GM21737 (cell line): ENCODE data around the gene DNAAF5.
A peak's percentile ranks its signal among the peaks of the same experiment; 100 is the strongest.
"Not testable (repeated sequence)": the region's sequence is repeated elsewhere in the genome, so short reads cannot be mapped to it uniquely, and the experiment has no call there.

Source experiments
- ATAC-seq: cut with Tn5 transposase; IDR thresholded peaks from one replicate; pipeline ENCODE4 v1.9.1; 2021; ENCODE audit warnings: mild to moderate bottlenecking, moderate library complexity; ENCODE audit not compliant: unreplicated experiment

Gene DNAAF5

DNA sequence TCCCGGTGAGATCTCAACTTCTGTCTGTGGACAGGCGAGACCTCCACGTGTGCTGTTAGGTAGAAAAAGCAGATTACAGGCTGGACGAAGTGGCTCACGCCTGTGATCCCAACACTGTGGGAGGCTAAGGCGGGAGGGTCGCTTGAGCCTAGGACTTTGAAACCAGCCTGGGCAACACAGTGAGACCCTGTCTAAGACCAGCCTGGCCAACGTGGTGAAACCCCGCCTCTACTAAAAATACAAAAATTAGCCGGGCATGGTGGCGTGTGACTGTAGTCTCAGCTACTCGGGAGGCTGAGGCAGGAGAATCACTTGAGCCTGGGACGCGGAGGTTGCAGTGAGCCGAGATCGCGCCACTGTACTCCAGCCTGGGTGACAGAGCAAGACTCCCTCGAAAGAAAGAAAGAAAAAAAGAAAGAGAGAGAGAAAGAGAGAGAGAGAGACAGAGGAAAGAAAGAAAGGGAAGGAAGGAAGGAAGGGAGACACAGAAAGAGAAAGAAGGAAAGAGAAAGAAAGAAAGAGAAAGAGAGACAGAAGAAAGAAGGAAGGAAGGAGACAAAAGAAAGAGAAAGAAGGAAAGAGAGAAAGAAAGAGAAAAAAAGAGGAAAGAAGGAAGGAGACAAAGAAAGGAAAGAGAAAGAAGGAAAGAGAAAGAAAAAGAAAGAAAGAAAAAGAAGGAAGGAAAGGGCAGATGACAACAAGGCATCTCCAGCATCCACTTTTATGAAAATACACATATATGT, 76.2 kb downstream of the DNAAF5 start:
- no peak for ATAC-seq

DNA sequence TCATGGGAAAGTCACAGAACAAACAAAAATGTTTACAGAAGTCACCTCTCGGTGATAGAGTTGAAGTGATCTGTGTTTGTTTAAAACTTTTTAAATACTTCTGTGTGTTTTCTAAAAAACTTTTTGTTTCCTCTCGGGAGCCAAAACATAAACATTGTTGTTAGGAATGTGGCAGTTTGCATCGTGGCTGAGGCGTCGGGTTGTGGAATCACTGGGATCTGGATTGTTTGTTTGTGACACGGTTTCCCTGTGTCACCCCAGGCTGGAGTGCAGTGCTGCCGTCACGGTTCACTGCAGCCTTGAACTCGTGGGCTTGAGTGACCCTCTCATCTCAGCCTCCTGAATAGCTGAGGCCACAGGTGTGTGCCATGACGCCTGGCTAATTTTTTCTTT, 76.7 kb downstream of the DNAAF5 start:
- no peak for ATAC-seq

DNA sequence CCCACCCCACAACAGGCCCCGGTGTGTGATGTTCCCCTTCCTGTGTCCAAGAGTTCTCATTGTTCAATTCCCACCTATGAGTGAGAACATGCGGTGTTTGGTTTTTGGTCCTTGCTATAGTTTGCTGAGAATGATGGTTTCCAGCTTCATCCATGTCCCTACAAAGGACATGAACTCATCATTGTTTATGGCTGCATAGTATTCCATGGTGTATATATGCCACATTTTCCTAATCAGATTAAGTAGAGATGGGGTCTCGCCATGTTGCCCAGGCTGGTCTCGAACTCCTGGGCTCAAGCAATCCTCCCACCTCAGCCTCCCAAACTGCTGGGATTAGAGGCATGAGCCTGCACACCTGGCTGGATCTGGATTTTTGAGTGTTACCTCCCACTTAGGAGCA, 77.3 kb downstream of the DNAAF5 start:
- ATAC-seq: not testable (repeated sequence)

GRCh38 chr7:805261-805660, 78.8 kb downstream of the DNAAF5 start:
- no peak for ATAC-seq

DNA sequence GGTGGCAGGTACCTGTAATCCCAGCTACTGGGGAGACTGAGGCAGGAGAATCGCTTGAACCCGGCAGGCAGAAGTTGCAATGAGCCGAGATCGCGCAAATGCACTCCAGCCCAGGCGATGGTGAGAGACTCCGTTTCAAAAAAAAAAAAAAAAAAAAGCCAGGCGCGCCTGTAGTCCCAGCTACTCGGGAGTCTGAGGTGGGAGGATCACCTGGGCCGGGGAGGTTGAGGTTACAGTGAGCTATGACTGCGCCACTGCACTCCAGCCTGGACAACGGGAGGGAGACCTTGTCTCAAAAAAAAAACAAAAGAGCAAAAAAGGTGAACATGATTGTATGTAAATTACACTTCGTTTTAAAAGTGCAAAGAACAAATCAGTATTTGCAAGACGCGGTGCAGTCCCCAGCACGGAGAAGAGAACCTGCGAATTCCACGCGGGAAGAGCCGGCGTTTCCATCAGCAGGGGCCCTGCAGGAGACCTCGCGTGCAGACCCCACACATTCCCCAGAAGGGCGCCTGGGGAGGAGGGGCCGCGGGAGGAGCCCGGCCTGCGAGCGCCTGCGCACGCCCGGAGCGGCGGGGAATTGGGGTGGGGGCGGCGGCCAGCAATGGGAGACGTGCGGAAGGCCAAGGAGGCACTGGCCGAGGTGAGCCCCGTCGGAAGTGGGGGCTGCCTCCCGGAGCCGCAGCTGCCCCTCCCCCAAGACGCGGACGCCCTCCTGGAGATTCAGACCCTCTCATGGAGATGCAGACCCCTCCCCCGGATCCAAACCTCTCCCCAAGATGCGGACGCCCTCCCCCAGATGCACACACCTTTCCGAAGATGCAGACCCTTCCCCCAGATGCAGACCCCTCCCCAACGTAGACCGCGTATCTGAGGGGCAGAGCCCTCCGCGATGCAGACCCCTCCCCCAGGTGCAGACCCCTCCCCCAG, 89.1 kb downstream of the DNAAF5 start:
- no peak for ATAC-seq

- peak; percentile 89 for ATAC-seq
Measured at GRCh38 chr7:816300-816750, 89.8 kb downstream of the DNAAF5 start.

DNA sequence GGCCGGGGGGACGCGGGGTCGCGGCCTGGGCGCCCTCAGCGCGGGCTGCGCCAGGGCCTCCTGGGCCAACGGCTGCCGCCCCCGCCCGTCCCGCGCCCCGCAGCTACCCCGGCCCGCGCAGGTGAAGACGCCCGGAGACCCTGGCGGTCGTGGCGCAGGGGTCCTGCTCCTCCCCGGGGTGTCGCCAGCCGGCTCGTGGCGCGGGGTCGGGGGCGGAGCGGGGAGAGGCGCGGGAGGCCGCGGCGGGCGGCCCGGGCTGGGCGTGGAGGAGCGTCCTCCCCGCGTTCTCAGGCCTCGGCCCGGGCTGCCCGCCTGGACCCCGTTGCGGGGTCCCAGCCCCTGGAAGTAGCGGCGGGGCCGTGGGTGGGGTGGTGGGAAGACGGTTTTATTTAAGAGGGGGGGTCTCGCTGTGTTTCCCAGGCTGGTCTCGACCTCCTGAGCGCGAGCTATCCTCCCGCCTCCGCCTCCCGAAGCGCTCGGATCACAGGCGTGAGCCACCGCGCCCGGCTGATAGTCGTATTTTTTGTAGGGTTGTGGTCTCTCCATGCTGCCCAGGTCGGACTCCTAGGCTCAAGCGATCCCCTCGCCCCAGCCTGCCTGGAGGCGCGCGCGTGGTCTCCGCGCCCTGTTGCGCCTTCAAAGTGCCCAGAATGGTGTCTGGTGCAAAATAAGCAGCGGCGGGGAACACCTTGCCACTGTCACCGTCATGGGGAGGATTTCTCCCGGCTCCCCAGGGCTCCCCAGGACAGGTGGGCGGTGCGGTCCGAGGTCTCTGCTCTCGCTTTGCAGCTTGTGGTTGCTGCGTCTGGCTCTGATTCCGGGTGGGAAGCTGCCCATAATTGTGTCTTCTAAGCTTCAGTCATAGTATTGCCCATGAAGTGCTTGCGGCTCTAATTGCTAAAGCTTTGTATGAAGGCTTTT, 90.5 kb downstream of the DNAAF5 start:
- peak; percentile 11 for ATAC-seq

DNA sequence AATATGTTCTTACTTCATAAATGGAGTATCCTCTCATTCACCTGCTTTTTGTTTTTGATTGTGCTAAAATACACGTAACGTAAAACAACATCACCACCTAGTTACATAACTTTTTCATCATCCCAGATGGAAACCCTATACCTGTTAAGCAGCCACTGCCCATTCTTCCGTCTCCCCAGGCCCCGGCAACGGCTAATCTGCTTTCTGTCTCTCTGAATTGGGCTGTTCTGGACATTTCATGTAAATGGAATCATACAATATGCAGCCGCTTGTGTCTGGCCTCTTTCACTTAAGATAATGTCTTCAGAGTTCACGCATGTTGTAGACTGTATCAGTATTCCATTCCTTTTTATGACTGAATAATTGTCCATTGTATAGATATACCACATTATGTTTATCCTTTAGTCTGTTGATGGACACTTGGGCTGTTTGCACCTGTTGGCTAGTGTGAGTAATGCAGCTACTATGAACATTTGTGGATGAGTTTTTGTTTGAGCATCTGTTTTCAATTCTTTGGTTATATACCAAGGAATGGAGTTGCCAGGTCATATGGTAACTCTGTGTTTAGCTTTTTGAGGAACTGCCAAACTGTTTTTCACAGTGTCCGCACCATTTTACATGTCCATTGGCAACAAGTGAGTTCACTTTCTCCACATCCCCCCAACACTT, 91.7 kb downstream of the DNAAF5 start:
- ATAC-seq: no peak

GRCh38 chr7:820341-820740, 93.8 kb downstream of the DNAAF5 start:
- no peak for ATAC-seq

DNA sequence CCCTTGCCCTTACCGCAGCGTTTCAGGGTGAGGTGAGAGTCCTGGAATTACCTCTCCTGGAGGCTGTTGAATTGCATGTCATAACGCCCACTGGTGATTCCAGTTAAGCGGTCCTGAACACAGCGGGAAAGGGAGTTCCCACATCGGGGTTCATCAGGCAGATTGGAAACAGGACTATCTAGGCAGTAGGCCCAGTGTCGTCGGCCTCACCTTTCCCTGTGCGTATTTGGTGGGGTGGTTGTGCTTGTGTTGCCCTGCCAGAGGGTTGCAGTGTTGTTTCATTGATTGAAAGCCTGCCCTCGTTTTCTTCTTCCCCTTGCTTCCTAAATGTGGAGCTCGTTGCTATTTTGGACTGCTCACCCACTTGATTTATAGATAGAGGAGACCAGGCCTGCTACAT, 95.2 kb downstream of the DNAAF5 start:
- no peak for ATAC-seq

- ATAC-seq: no peak
Measured at GRCh38 chr7:822692-823276, 96.3 kb downstream of the DNAAF5 start.

- ATAC-seq: no peak
Measured at GRCh38 chr7:823649-824048, 97.2 kb downstream of the DNAAF5 start.

- no peak for ATAC-seq
Measured at GRCh38 chr7:824081-824480, 97.6 kb downstream of the DNAAF5 start.

DNA sequence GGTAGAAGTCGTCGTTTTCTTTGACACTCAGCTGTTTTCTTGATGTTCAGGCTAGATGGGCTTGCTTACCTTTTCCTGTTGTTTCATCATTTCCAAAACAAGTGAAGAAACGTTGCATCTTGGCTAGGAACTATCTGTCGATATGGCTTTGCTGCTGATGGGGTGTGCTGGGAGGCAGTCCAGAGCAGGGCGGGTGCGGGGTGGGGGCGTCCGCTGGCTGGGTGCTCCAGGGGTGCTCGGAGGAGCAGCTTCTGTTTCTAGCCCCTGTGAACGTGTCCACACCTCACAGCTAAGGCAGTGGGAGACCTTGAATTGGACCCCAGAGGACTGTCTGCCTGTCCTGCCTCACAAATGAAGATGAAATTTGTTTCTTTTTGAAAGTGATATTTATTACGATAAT, 98.2 kb downstream of the DNAAF5 start:
- ATAC-seq: no peak

DNA sequence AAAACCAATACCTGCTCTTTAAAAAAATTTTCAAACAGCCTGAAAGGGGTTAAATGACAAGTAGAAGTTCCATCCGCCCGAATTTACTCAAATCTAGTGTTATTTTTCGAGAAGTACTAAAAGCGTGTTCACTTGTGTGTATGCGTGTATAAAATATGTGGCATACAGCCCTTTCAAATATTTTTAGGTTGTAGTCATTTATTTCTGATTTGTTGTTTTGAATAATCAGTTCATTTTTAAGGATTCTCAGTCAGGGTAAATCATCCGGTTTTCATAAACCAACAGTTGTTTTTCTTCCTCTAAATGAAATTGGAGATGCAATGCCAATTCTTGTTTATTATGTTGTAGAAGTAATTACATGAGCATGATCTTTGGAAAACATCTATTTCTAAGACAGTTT, 98.9 kb downstream of the DNAAF5 start:
- ATAC-seq: no peak

GRCh38 chr7:826230-826917, 99.9 kb downstream of the DNAAF5 start:
- no peak for ATAC-seq

DNA sequence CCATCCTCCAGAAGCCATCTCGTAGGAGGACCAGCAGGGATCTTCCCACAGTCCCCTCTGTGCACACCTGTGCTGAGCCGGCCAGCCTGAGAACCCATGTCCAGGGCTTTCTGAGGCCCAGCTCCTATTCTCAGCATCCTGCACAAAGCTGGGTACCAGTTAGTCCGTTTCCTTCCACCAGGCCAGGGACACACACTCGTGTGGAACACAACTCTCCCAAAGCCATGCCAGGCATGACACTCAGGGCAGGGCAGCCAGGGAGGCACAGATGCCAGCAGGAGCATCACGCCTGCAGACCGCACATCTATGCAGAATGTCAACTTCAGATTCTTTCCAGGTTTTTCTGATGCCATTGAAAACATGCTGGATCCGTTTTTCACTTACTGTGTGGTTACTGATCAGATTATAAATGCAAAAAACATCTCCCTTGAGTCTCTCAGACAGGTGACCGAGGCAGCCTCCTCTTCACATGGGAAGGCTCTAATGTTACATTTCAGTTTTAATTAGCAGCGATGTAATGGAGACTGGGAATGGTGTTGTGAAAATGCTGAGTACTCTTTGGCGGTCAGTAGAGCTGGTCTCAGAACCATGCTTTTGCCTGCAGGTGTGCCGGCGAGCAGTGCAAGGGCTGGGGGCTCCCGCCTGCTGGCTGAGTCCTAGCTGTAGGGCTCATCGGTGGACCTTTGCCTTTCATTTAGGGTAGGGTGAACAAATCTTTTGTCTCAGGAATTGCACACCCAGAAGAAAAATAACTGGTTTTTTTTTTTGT, 102.5 kb downstream of the DNAAF5 start:
- no peak for ATAC-seq

DNA sequence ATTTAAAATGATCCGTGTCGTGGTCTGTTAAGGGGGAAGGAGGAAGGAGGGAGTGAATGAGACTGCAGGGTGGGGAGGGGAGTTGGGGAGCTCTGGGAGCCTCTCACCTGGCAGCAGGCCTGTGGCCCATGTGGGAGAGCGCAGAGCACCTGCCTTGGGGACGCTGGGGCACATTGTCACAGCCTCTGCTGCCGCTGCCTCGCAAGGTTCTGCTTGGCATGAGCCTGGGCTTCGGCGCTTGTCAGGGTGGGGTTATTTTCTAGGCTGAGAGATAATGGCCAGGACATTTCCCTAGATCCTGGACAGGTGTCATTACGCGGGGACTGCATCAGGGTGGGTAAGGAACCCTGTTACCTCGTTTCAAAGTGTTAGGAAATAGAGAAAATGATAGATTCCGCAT, 103.6 kb downstream of the DNAAF5 start:
- ATAC-seq: no peak
